Upper lobe of right lung (tissue), 1 donor: ENCODE results near the gene RSPO3. TPM values are rescaled to one million over a fixed set of nuclear protein-coding genes. Genes with fewer than 3 reads are reported as not detected.

Experiments used
- ATAC-seq: fragments of 200-7000 bp; cut with Tn5 transposase; one replicate; pipeline ENCODE4 v1.9.1; 2020; ENCODE audit warnings: mild to moderate bottlenecking, moderate library complexity
- DNase-seq: peaks from one replicate; pipeline ENCODE4 v3.0.0-alpha.2; 2020
- H3K27ac ChIP-seq: fragments of 200-600 bp; one replicate; pipeline ENCODE4 v1.8.0; 2022
- H3K27me3 ChIP-seq: fragments of 200-600 bp; one replicate; pipeline ENCODE4 v1.8.0; 2022; ENCODE audit warnings: mild to moderate bottlenecking
- H3K36me3 ChIP-seq: fragments of 200-600 bp; one replicate; pipeline ENCODE4 v1.8.0; 2022
- H3K4me1 ChIP-seq: fragments of 200-600 bp; one replicate; pipeline ENCODE4 v1.8.0; 2022
- H3K4me3 ChIP-seq: fragments of 200-600 bp; one replicate; pipeline ENCODE4 v1.8.0; 2022; ENCODE audit warnings: mild to moderate bottlenecking
- H3K9me3 ChIP-seq: fragments of 200-600 bp; one replicate; pipeline ENCODE4 v1.8.0; 2022
- intact Hi-C: fragments of 100-400 bp; cut with DNase I; formaldehyde crosslinking; loops from one replicate; pipeline ENCODE4 v1.11.0; 2022
- total RNA-seq: library from RNA; stranded (reverse); fragmentation: NEBNext Ultra II Directional; extraction: Animal tissue kit (Norgen Biotek cat#: 25700); gene quantifications from one replicate; pipeline ENCODE4 v1.2.1, GENCODE V29; 2021
- TF ChIP-seq, protein P1 (sequence below): fragments of 200-600 bp; IDR thresholded peaks from one replicate; pipeline ENCODE4 v1.8.0; 2022; ENCODE audit warnings: antibody characterized with exemption
- donor health status: DM: no; HTN: yes; CAD: no; lungs with severe emphysema.

The RSPO3 gene
- total RNA-seq, 1 donor from 2014 or later = 6.2 TPM

GRCh38 chr6:127202676-127203075 lies 84.2 kb downstream of the RSPO3 start:
- no peak overlapping the region for H3K27ac ChIP-seq
- TF ChIP-seq, protein P1, sequence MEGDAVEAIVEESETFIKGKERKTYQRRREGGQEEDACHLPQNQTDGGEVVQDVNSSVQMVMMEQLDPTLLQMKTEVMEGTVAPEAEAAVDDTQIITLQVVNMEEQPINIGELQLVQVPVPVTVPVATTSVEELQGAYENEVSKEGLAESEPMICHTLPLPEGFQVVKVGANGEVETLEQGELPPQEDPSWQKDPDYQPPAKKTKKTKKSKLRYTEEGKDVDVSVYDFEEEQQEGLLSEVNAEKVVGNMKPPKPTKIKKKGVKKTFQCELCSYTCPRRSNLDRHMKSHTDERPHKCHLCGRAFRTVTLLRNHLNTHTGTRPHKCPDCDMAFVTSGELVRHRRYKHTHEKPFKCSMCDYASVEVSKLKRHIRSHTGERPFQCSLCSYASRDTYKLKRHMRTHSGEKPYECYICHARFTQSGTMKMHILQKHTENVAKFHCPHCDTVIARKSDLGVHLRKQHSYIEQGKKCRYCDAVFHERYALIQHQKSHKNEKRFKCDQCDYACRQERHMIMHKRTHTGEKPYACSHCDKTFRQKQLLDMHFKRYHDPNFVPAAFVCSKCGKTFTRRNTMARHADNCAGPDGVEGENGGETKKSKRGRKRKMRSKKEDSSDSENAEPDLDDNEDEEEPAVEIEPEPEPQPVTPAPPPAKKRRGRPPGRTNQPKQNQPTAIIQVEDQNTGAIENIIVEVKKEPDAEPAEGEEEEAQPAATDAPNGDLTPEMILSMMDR = no peak
- no peak overlapping the region for H3K4me3 ChIP-seq
- intact Hi-C loops = no loop called here
- ATAC-seq = no peak
- no peaks in the 10 kb centered on the region for H3K27me3 ChIP-seq
- no peaks in the 10 kb centered on the region for H3K9me3 ChIP-seq
- no peaks in the 10 kb centered on the region for H3K36me3 ChIP-seq
- no peak for DNase-seq
- H3K4me1 ChIP-seq = no peaks in the 10 kb centered on the region

GRCh38 chr6:127204281-127204680 lies 85.8 kb downstream of the RSPO3 start:
- Histone ChIP-seq H3K4me1 (no peaks in the 10 kb centered on the region), H3K4me3 (no peak overlapping the region), H3K9me3 (no peaks in the 10 kb centered on the region), H3K27ac (no peak overlapping the region), H3K36me3 (no peaks in the 10 kb centered on the region), H3K27me3 (no peaks in the 10 kb centered on the region)
- ATAC-seq (peak; percentile 74), DNase-seq (no peak)
- intact Hi-C loops = no loop called here
- TF ChIP-seq, protein P1 = no peak

DNA sequence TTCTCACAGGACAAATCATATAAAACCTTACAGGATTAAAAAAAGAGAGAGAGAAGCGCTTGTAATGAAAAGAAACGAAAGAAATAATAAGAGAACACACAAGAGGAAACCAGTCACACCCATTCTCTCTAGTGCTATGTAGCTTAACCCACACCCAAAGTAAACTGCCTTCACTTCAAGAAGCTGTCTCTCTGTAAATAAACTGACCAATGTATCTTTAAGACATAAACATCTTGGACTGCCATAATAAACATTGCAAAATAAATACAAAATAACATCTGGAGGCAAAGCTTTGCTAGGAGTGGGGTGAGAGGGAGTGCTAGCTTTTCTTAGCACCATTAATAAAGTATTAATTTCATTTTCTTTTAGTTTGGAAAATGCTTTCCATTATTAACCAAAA lies 86.6 kb downstream of the RSPO3 start:
- Histone ChIP-seq H3K27me3 (no peaks in the 10 kb centered on the region), H3K9me3 (no peaks in the 10 kb centered on the region), H3K36me3 (no peaks in the 10 kb centered on the region), H3K27ac (peak overlapping the region; percentile 5), H3K4me3 (no peak overlapping the region), H3K4me1 (no peaks in the 10 kb centered on the region)
- DNase-seq (no peak), ATAC-seq (no peak)
- TF ChIP-seq, protein P1 = no peak
- intact Hi-C loops = no loop called here

GRCh38 chr6:127206531-127207095 lies 88.1 kb downstream of the RSPO3 start:
- intact Hi-C loops = no loop called here
- Histone ChIP-seq H3K4me3 (no peak overlapping the region), H3K27ac (no peak overlapping the region), H3K9me3 (no peaks in the 10 kb centered on the region), H3K4me1 (no peaks in the 10 kb centered on the region), H3K27me3 (no peaks in the 10 kb centered on the region), H3K36me3 (no peaks in the 10 kb centered on the region)
- ATAC-seq (no peak), DNase-seq (no peak)
- TF ChIP-seq, protein P1 = no peak

DNA sequence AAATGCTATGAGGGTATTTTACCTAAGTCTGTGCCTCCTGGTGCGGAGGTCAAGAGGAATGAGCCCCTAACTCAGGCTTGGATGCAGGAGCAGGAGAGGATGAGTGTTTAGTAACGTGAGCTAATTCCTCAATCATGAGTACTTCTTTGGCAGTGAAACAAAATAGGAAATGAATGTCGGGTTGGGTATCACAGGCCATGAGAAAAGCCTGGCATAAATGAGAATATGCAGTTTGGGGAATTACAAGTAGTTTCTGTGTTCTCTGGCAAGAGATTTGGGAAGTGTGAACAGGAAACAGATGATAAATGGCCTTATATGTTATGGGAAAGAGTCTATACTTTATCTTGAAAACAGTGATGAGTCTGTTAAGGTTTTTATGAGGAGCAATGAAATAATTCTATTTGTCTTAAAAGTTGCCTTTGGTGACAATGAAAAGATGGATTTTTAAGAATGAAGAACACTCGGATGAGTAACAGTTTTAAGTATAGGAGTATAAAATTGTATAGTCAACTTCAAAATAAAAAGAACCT lies 89.2 kb downstream of the RSPO3 start:
- ATAC-seq (no peak), DNase-seq (no peak)
- peaks cover 1% of the 10 kb centered on the region for H3K4me1 ChIP-seq
- H3K27ac ChIP-seq = no peak overlapping the region
- intact Hi-C loops = no loop called here
- TF ChIP-seq, protein P1 = no peak
- H3K9me3 ChIP-seq = no peaks in the 10 kb centered on the region
- no peaks in the 10 kb centered on the region for H3K27me3 ChIP-seq
- no peaks in the 10 kb centered on the region for H3K36me3 ChIP-seq
- H3K4me3 ChIP-seq = no peak overlapping the region

GRCh38 chr6:127210725-127211124 lies 92.3 kb downstream of the RSPO3 start:
- intact Hi-C loops = no loop called here
- no peak overlapping the region for H3K27ac ChIP-seq

More at GRCh38 chr6:127210725-127211124, 92.3 kb downstream of the RSPO3 start:
- H3K4me1 ChIP-seq = peaks cover 4% of the 10 kb centered on the region
- H3K4me3 ChIP-seq = no peak overlapping the region
- TF ChIP-seq, protein P1 = no peak
- no peaks in the 10 kb centered on the region for H3K9me3 ChIP-seq
- no peaks in the 10 kb centered on the region for H3K36me3 ChIP-seq
- H3K27me3 ChIP-seq = no peaks in the 10 kb centered on the region
- ATAC-seq (no peak), DNase-seq (no peak)
